Gastrocnemius medialis (tissue), 4 donors: Measurements from ENCODE around the gene ZCCHC9. TPM values are rescaled to one million over a fixed set of nuclear protein-coding genes. Genes with fewer than 3 reads are reported as not detected.
"Not testable (repeated sequence)": the region's sequence is repeated elsewhere in the genome, so short reads cannot be mapped to it uniquely, and the experiment has no call there.

Source experiments
- ATAC-seq, 2 donors: fragments of 150-250 bp; one replicate each; pipeline ENCODE4 v1.9.1; 2016
- DNase-seq, 2 donors: peaks; one replicate each; pipeline ENCODE4 v3.0.0-alpha.2; 2019
- H3K27ac ChIP-seq, 4 donors: fragments of 200-600 bp; sonication (generic); 1 replicate in 1 of 4; 2 replicates in 3 of 4; pipeline ENCODE4 v1.5.1; 2016 to 2018; ENCODE audit warnings: mild to moderate bottlenecking in 2 of 4, moderate library complexity in 1 of 4
- H3K27me3 ChIP-seq, 3 donors: fragments of 200-600 bp; sonication (generic) in 2 of 3; 1 replicate in 1 of 3; 2 replicates in 2 of 3; pipeline versions ENCODE4 v1.5.1 to v1.6.0; 2016 to 2019; ENCODE audit warnings: mild to moderate bottlenecking in 1 of 3, moderate library complexity in 1 of 3
- H3K36me3 ChIP-seq, 2 donors: fragments of 200-600 bp; sonication (generic) in 1 of 2; one replicate each; pipeline ENCODE4 v1.5.1; 2017 to 2018
- H3K4me1 ChIP-seq, 2 donors: fragments of 200-600 bp; sonication (generic) in 1 of 2; one replicate each; pipeline ENCODE4 v1.5.1; 2016 to 2017; ENCODE audit warnings: mild to moderate bottlenecking in 2 of 2
- H3K4me3 ChIP-seq, 4 donors: fragments of 200-600 bp; sonication (generic) in 3 of 4; 1 replicate in 1 of 4; 2 replicates in 3 of 4; pipeline ENCODE4 v1.5.1; 2016 to 2019; ENCODE audit warnings: mild to moderate bottlenecking in 2 of 4
- H3K9me3 ChIP-seq, 3 donors: fragments of 200-600 bp; sonication (generic) in 2 of 3; 1 replicate in 1 of 3; 2 replicates in 2 of 3; pipeline ENCODE4 v1.5.1; 2016 to 2019
- POLR2A ChIP-seq, 2 donors: fragments of 450-650 bp; IDR thresholded peaks; one replicate each; pipeline ENCODE4 v1.6.1; 2017; ENCODE audit warnings: antibody characterized with exemption in 2 of 2, mild to moderate bottlenecking in 2 of 2, moderate library complexity in 2 of 2
- in situ Hi-C, 4 donors: fragments of 200-750 bp; cut with MboI; loops; one replicate each; pipeline versions ENCODE4 v1.15.0 to v1.8.0; 2017; ENCODE audit warnings: low sequenced_read_pairs in 4 of 4
- intact Hi-C: fragments of 100-400 bp; cut with DNase I; formaldehyde crosslinking; loops from one replicate; pipeline ENCODE4 v1.15.1; 2023; ENCODE audit warnings: low total_unique reads
- total RNA-seq, 4 donors: library from RNA; depleted of rRNA; stranded (reverse); fragments of >200 nt; gene quantifications; one replicate each; pipeline versions ENCODE4 v1.1.0 to v1.2.3, GENCODE V29; 2016
- TF ChIP-seq, protein P1 (sequence below), 5 experiments: fragments of 450-650 bp in 3 of 5; fragments of 200-600 bp in 2 of 5; sonication (generic) in 2 of 5; IDR thresholded peaks in 4 of 5; conservative IDR thresholded peaks in 1 of 5; 1 replicate in 4 of 5; 2 replicates in 1 of 5; pipeline ENCODE4 v1.5.1; 2016 to 2019; ENCODE audit warnings: antibody characterized with exemption in 5 of 5, mild to moderate bottlenecking in 3 of 5, moderate library complexity in 3 of 5

Gene ZCCHC9
- total RNA-seq, 4 donors from 2014 or later: 8.0 to 15.7 (median 12.3) TPM

DNA sequence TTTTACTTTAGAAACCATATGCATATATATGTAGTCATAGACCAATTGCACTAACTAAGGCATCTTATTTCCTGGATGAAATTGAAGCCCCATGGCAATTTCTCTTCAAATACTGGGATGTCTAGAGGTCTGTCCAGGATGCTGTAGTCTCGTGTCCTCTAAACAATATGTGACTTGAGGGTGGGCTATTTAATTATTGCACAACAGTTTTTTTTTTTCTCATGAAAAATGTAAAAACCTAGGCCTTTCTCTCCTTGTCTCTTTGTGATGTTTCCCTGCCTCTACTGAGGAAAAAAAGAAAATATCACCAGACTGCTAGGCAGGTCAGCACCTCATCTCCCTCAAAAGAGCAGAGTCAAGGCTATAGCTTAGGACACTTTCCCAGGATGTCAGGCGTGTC lies 34.6 kb downstream of the ZCCHC9 start:
- TF ChIP-seq, protein P1, sequence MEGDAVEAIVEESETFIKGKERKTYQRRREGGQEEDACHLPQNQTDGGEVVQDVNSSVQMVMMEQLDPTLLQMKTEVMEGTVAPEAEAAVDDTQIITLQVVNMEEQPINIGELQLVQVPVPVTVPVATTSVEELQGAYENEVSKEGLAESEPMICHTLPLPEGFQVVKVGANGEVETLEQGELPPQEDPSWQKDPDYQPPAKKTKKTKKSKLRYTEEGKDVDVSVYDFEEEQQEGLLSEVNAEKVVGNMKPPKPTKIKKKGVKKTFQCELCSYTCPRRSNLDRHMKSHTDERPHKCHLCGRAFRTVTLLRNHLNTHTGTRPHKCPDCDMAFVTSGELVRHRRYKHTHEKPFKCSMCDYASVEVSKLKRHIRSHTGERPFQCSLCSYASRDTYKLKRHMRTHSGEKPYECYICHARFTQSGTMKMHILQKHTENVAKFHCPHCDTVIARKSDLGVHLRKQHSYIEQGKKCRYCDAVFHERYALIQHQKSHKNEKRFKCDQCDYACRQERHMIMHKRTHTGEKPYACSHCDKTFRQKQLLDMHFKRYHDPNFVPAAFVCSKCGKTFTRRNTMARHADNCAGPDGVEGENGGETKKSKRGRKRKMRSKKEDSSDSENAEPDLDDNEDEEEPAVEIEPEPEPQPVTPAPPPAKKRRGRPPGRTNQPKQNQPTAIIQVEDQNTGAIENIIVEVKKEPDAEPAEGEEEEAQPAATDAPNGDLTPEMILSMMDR (IDR thresholded peaks at IDR 0.05 in 4 of 5, conservative IDR thresholded peaks at IDR 0.05 in 1 of 5): no peak
- TF ChIP-seq POLR2A (IDR thresholded peaks at IDR 0.05): no peak
- Histone ChIP-seq H3K27me3 (no peaks in the 10 kb centered on the region), H3K4me3 (no peak overlapping the region), H3K27ac (no peak overlapping the region), H3K36me3 (no peaks in the 10 kb centered on the region), H3K9me3 (no peaks in the 10 kb centered on the region), H3K4me1 (no peaks in the 10 kb centered on the region)
- intact Hi-C loops (no loop called here), in situ Hi-C loops (no loop called here)
- no peak for ATAC-seq
- no peak for DNase-seq

DNA sequence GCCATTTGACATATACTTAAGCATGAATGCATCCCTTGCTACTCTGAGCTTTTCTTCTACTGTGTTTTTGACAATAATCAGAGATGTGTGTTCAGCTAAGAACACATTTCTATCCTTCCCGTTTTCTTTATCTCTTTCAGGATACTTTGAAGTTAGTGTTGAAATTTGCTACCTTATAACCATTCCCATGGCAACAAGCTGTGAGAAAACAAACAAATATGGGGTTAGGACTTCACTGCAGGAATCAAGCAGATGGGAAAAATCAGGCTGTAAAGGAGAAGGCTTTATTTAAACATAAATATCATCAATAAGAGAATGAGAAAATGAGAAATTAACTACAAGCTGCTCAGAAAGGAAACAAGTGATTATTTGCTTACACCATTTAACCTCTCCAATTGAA lies 35.2 kb downstream of the ZCCHC9 start:
- H3K27ac ChIP-seq: no peak overlapping the region
- DNase-seq (no peak), ATAC-seq (no peak)
- in situ Hi-C loops: no loop called here
- H3K4me3 ChIP-seq: no peak overlapping the region
- no peaks in the 10 kb centered on the region for H3K4me1 ChIP-seq
- TF ChIP-seq, protein P1 (IDR thresholded peaks at IDR 0.05 in 4 of 5, conservative IDR thresholded peaks at IDR 0.05 in 1 of 5): no peak
- TF ChIP-seq POLR2A (IDR thresholded peaks at IDR 0.05): no peak
- intact Hi-C loops: no loop called here
- H3K36me3 ChIP-seq: no peaks in the 10 kb centered on the region
- H3K27me3 ChIP-seq: no peaks in the 10 kb centered on the region
- H3K9me3 ChIP-seq: no peaks in the 10 kb centered on the region

DNA sequence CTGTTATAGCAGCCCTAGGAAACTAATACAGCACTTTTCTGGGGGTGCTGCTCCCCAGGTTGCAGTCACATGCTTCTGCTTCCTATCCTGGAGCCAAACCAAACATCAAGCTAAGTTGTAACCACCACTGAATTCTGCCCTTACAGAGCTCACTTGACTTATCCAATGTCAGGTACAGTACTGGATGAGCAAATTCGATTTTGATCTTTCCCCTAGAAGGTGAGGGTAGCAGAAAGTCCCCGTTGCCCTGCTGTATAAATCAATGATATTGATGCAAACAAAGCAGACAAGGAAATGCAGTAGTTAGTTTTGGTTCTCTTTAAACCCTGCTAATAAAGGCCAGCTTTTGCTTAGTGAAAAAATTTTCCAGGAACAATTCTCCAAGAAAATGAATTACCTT lies 36.4 kb downstream of the ZCCHC9 start:
- in situ Hi-C loops (no loop called here), intact Hi-C loops (no loop called here)
- ATAC-seq (no peak), DNase-seq (no peak)
- no peak overlapping the region for H3K27ac ChIP-seq
- H3K4me1 ChIP-seq: no peaks in the 10 kb centered on the region
- TF ChIP-seq POLR2A (IDR thresholded peaks at IDR 0.05): no peak
- TF ChIP-seq, protein P1 (IDR thresholded peaks at IDR 0.05 in 4 of 5, conservative IDR thresholded peaks at IDR 0.05 in 1 of 5): no peak
- no peak overlapping the region for H3K4me3 ChIP-seq
- no peaks in the 10 kb centered on the region for H3K36me3 ChIP-seq
- no peaks in the 10 kb centered on the region for H3K9me3 ChIP-seq
- H3K27me3 ChIP-seq: no peaks in the 10 kb centered on the region

DNA sequence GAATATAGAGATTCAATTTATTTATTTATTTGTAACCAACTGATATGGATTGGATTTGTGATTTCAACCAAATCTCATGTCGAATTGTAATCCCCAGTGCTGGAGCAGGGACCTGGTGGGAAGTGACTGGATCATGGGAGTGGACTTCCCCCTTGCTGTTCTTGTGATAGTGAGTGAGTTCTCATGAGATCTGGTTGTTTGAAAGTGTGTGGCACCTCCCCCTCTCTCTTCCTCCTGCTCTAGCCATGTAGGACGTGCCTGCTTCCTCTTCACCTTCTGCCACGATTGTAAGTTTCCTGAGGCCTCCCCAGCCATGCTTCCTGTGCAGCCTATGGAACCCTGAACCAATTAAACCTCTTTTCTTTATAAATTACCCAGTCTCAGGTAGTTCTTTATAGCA lies 36.8 kb downstream of the ZCCHC9 start:
- intact Hi-C loops, ATAC-seq, H3K4me3 ChIP-seq, DNase-seq, in situ Hi-C loops, H3K4me1 ChIP-seq, H3K27ac ChIP-seq, H3K27me3 ChIP-seq, H3K9me3 ChIP-seq, H3K36me3 ChIP-seq: not testable (repeated sequence)

DNA sequence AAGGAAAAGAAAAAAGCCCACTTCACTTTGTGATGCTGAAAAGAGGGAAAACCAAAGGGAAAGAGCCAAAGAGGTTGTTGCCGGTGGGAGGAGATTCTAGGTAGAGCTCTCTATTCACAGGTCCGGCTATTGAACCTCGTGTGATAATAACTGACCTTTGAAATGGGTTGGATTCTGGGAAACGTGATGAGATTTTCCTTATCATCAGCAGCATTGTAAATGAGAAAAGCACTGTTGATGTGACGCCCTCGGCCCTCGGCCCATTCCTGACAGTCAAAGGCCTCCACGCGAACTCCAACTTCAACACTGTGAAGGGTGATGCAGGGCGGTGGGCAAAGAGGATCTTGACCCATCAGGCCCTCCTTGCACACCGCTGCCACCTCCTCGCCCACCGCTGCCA lies 43.3 kb downstream of the ZCCHC9 start:
- Histone ChIP-seq H3K9me3 (no peaks in the 10 kb centered on the region), H3K27ac (no peak overlapping the region), H3K4me3 (no peak overlapping the region), H3K36me3 (no peaks in the 10 kb centered on the region), H3K27me3 (no peaks in the 10 kb centered on the region), H3K4me1 (no peaks in the 10 kb centered on the region)
- DNase-seq (no peak), ATAC-seq (no peak)
- intact Hi-C loops: no loop called here
- TF ChIP-seq POLR2A (IDR thresholded peaks at IDR 0.05): no peak
- TF ChIP-seq, protein P1 (IDR thresholded peaks at IDR 0.05 in 4 of 5, conservative IDR thresholded peaks at IDR 0.05 in 1 of 5): no peak
- in situ Hi-C loops: no loop called here
